Hepatocyte (in vitro differentiated cells): Measurements from ENCODE around the gene SMIM7. TPM values are rescaled to one million over a fixed set of nuclear protein-coding genes. Genes with fewer than 3 reads are reported as not detected.

Experiments
- DNase-seq: peaks from one replicate; pipeline ENCODE4 v3.0.0-alpha.2; 2016; ENCODE audit warnings: low spot score
- H2AFZ ChIP-seq: fragments of 200-600 bp; sonication (generic); 2 replicates; pipeline ENCODE4 v1.6.0; 2016; ENCODE audit warnings: antibody characterized with exemption, mild to moderate bottlenecking
- H3K27ac ChIP-seq: fragments of 200-600 bp; sonication (generic); 2 replicates; pipeline ENCODE4 v1.5.1; 2016; ENCODE audit warnings: mild to moderate bottlenecking
- H3K27me3 ChIP-seq: fragments of 200-600 bp; sonication (generic); 2 replicates; pipeline ENCODE4 v1.6.1; 2016
- H3K36me3 ChIP-seq: fragments of 200-600 bp; sonication (generic); replicated peaks from 2 replicates; pipeline ENCODE4 v1.5.1; 2016; ENCODE audit warnings: low read depth; ENCODE audit not compliant: insufficient read depth
- H3K4me1 ChIP-seq: fragments of 200-600 bp; sonication (generic); 2 replicates; pipeline ENCODE4 v1.5.1; 2016; ENCODE audit warnings: mild to moderate bottlenecking, moderate library complexity; ENCODE audit not compliant: insufficient read depth
- H3K4me2 ChIP-seq: fragments of 200-600 bp; sonication (generic); 2 replicates; pipeline ENCODE4 v1.6.0; 2016
- H3K4me3 ChIP-seq: fragments of 200-600 bp; sonication (generic); 2 replicates; pipeline ENCODE4 v1.5.1; 2016; ENCODE audit warnings: mild to moderate bottlenecking
- H3K79me2 ChIP-seq: fragments of 200-600 bp; sonication (generic); 2 replicates; pipeline ENCODE4 v1.6.0; 2017; ENCODE audit warnings: mild to moderate bottlenecking
- H3K9me2 ChIP-seq: fragments of 200-600 bp; sonication (generic); replicated peaks from 2 replicates; pipeline ENCODE4 v1.6.0; 2017; ENCODE audit warnings: mild to moderate bottlenecking; ENCODE audit not compliant: insufficient read depth
- H3K9me3 ChIP-seq: fragments of 200-600 bp; sonication (generic); 2 replicates; pipeline ENCODE4 v1.5.1; 2016; ENCODE audit warnings: low read depth, mild to moderate bottlenecking
- H4K20me1 ChIP-seq: fragments of 200-600 bp; sonication (generic); 2 replicates; pipeline ENCODE4 v1.6.0; 2016; ENCODE audit warnings: mild to moderate bottlenecking; ENCODE audit not compliant: insufficient read depth, poor library complexity, severe bottlenecking
- CTCF ChIP-seq: fragments of 200-600 bp; sonication (generic); IDR thresholded peaks from 2 replicates; pipeline ENCODE4 v1.5.1; 2016; ENCODE audit warnings: antibody characterized with exemption, mild to moderate bottlenecking; ENCODE audit not compliant: poor library complexity
- EZH2 ChIP-seq: fragments of 200-600 bp; sonication (generic); IDR thresholded peaks from 2 replicates; pipeline ENCODE4 v1.6.1; 2016; ENCODE audit warnings: antibody characterized with exemption, mild to moderate bottlenecking, borderline replicate concordance
- EZH2phosphoT487 ChIP-seq: fragments of 200-600 bp; sonication (generic); IDR thresholded peaks from one replicate; pipeline ENCODE4 v1.6.1; 2018; ENCODE audit warnings: antibody characterized with exemption, mild to moderate bottlenecking, low read depth, moderate library complexity; ENCODE audit not compliant: unreplicated experiment, severe bottlenecking
- WGBS: methylation state at CpG from one replicate; pipeline ENCODE4 v1.1.6; 2016; ENCODE audit warnings: low lambda C conversion rate; ENCODE audit errors: missing lambda C conversion rate; 5-methylcytosine and 5-hydroxymethylcytosine counted together
- polyA plus RNA-seq: library from polyadenylated mRNA; unstranded; fragments of >200 nt; fragmentation: Nextera tagmentation; extraction: Ambion mirVana; gene quantifications from 2 replicates; pipeline ENCODE4 v1.2.1, GENCODE V29; 2016
- total RNA-seq: library from RNA; depleted of rRNA; stranded (reverse); fragments of >200 nt; gene quantifications from 2 replicates; pipeline ENCODE4 v1.2.3, GENCODE V29; 2014

SMIM7 gene
- total and polyA plus RNA-seq, 2 experiments from 2014 or later, result 99.2 to 141 TPM

- H3K4me2 ChIP-seq, result no peak overlapping the region
- WGBS, result 96% methylated on average over 1 of the region's 1 CpG
- H2AFZ ChIP-seq, result no peak overlapping the region
- H4K20me1 ChIP-seq, result peaks cover 13% of the 10 kb centered on the region
- TF ChIP-seq EZH2 (no peak), CTCF (no peak), EZH2phosphoT487 (no peak)
- no peaks in the 10 kb centered on the region for H3K9me2 ChIP-seq
- peaks cover 92% of the 10 kb centered on the region for H3K79me2 ChIP-seq
- no peaks in the 10 kb centered on the region for H3K36me3 ChIP-seq
- no peaks in the 10 kb centered on the region for H3K4me1 ChIP-seq
- no peak overlapping the region for H3K4me3 ChIP-seq
- no peak for DNase-seq
- H3K27me3 ChIP-seq, result no peaks in the 10 kb centered on the region
- H3K9me3 ChIP-seq, result no peaks in the 10 kb centered on the region
- no peak overlapping the region for H3K27ac ChIP-seq
Observed at GRCh38 chr19:16640951-16641350, 19.0 kb downstream of the SMIM7 start.

- H3K79me2 ChIP-seq, result peaks cover 73% of the 10 kb centered on the region
- WGBS, result 100% methylated on average over 1 of the region's 1 CpG
Observed at GRCh38 chr19:16638666-16639065, 21.3 kb downstream of the SMIM7 start.

GRCh38 chr19:16637535-16637934 lies 22.4 kb downstream of the SMIM7 start:
- no peak for DNase-seq
- no peaks in the 10 kb centered on the region for H3K36me3 ChIP-seq
- H3K27me3 ChIP-seq, result no peaks in the 10 kb centered on the region
- H3K4me3 ChIP-seq, result no peak overlapping the region
- H3K4me1 ChIP-seq, result no peaks in the 10 kb centered on the region
- H3K9me3 ChIP-seq, result no peaks in the 10 kb centered on the region
- peaks cover 16% of the 10 kb centered on the region for H4K20me1 ChIP-seq
- TF ChIP-seq EZH2 (no peak), CTCF (no peak), EZH2phosphoT487 (no peak)
- H3K27ac ChIP-seq, result no peak overlapping the region
- no peak overlapping the region for H2AFZ ChIP-seq
- peaks cover 64% of the 10 kb centered on the region for H3K79me2 ChIP-seq
- no peaks in the 10 kb centered on the region for H3K9me2 ChIP-seq
- no peak overlapping the region for H3K4me2 ChIP-seq

More at GRCh38 chr19:16638666-16639065, 21.3 kb downstream of the SMIM7 start:
- Histone ChIP-seq H3K4me2 (no peak overlapping the region), H3K36me3 (no peaks in the 10 kb centered on the region), H4K20me1 (peaks cover 16% of the 10 kb centered on the region), H3K27me3 (no peaks in the 10 kb centered on the region), H3K4me3 (no peak overlapping the region), H2AFZ (no peak overlapping the region), H3K9me3 (no peaks in the 10 kb centered on the region), H3K9me2 (no peaks in the 10 kb centered on the region), H3K27ac (no peak overlapping the region), H3K4me1 (no peaks in the 10 kb centered on the region)
- no peak for DNase-seq
- no peak for TF ChIP-seq EZH2phosphoT487

- H4K20me1 ChIP-seq, result peaks cover 18% of the 10 kb centered on the region
- WGBS, result 90% methylated on average over 6 of the region's 6 CpGs
- H3K9me2 ChIP-seq, result no peaks in the 10 kb centered on the region
- no peak overlapping the region for H3K27ac ChIP-seq
- no peaks in the 10 kb centered on the region for H3K9me3 ChIP-seq
- H3K4me2 ChIP-seq, result no peak overlapping the region
- no peak for DNase-seq
- no peaks in the 10 kb centered on the region for H3K36me3 ChIP-seq
- H2AFZ ChIP-seq, result no peak overlapping the region
- H3K4me3 ChIP-seq, result no peak overlapping the region
- TF ChIP-seq EZH2phosphoT487 (no peak), EZH2 (no peak), CTCF (no peak)
- no peaks in the 10 kb centered on the region for H3K27me3 ChIP-seq
- H3K4me1 ChIP-seq, result peaks cover 14% of the 10 kb centered on the region
- H3K79me2 ChIP-seq, result peaks cover 25% of the 10 kb centered on the region
Observed at GRCh38 chr19:16631465-16631864, 28.5 kb downstream of the SMIM7 start.
